Spinal cord (tissue), 10 donors: ENCODE results near the gene GYS1. TPM values are rescaled to one million over a fixed set of nuclear protein-coding genes. Genes with fewer than 3 reads are reported as not detected.
A peak's percentile ranks its signal among the peaks of the same experiment; 100 is the strongest.
"Not testable (repeated sequence)": the region's sequence is repeated elsewhere in the genome, so short reads cannot be mapped to it uniquely, and the experiment has no call there.

Experiments used
- DNase-seq, 6 donors: peaks; one replicate each; pipeline versions ENCODE4 v3.0.0 to v3.0.0-alpha.2; 2013 to 2015; ENCODE audit warnings: low spot score in 6 of 6, low read depth in 4 of 6
- H3K27ac ChIP-seq: one replicate; pipeline ENCODE4 v1.5.1; 2013; ENCODE audit warnings: low read depth, low read length, control low read depth
- H3K27me3 ChIP-seq: one replicate; pipeline ENCODE4 v1.6.1; 2013; ENCODE audit warnings: low read length; ENCODE audit not compliant: control insufficient read depth, insufficient read depth
- H3K36me3 ChIP-seq: one replicate; pipeline ENCODE4 v1.6.1; 2013; ENCODE audit warnings: low read length; ENCODE audit not compliant: control insufficient read depth, insufficient read depth
- H3K4me1 ChIP-seq: one replicate; pipeline ENCODE4 v1.6.1; 2013; ENCODE audit warnings: low read length; ENCODE audit not compliant: control insufficient read depth, insufficient read depth
- H3K4me3 ChIP-seq: one replicate; pipeline ENCODE4 v1.5.1; 2013; ENCODE audit warnings: low read depth, low read length, control low read depth
- H3K9me3 ChIP-seq: one replicate; pipeline ENCODE4 v1.6.1; 2013; ENCODE audit warnings: low read length; ENCODE audit not compliant: control insufficient read depth, insufficient read depth
- WGBS: methylation state at CpG from one replicate; pipeline ENCODE4 v1.1.5; 2013; ENCODE audit warnings: missing lambda C conversion rate; ENCODE audit not compliant: insufficient coverage; 5-methylcytosine and 5-hydroxymethylcytosine counted together
- polyA plus RNA-seq, 2 donors: library from polyadenylated mRNA; unstranded; fragments of 120-200 nt; gene quantifications; one replicate each; pipeline ENCODE4 v1.2.1, GENCODE V29; 2013; ENCODE audit not compliant: insufficient read length in 2 of 2
- total RNA-seq, 2 donors: library from RNA; depleted of rRNA in 1 of 2; stranded (reverse); fragments of 120-200 nt in 1 of 2; fragments of >200 nt in 1 of 2; gene quantifications; one replicate each; pipeline versions ENCODE4 v1.2.3 to v1.2.4, GENCODE V29; 2013 to 2014
- donor health status: healthy.

GYS1 gene
- total and polyA plus RNA-seq, 4 donors, result 22.0 to 47.5 (median 33.1) TPM

- Histone ChIP-seq H3K4me3 (peak overlapping the region; percentile 9), H3K4me1 (peaks cover 31% of the 10 kb centered on the region), H3K27me3 (peaks cover 45% of the 10 kb centered on the region), H3K36me3 (peaks cover 32% of the 10 kb centered on the region)
- not testable (repeated sequence) for H3K9me3 ChIP-seq, H3K27ac ChIP-seq
- DNase-seq, result peak in 1 of 6 donors; percentile 11
- 11% methylated on average over 47 of the region's 50 CpGs for WGBS
Observed at GRCh38 chr19:49018388-49019241, 25.5 kb upstream of the GYS1 start.

GRCh38 chr19:49017666-49018351 lies 24.7 kb upstream of the GYS1 start:
- Histone ChIP-seq H3K36me3 (peaks cover 37% of the 10 kb centered on the region), H3K27ac (no peak overlapping the region), H3K27me3 (peaks cover 45% of the 10 kb centered on the region), H3K4me1 (peaks cover 31% of the 10 kb centered on the region), H3K4me3 (peak overlapping the region; percentile 29), H3K9me3 (no peaks in the 10 kb centered on the region)
- under 1% methylated on average over 59 of the region's 62 CpGs for WGBS
- peak in 2 of 6 donors; percentile 20 to 44 for DNase-seq

- H3K4me1 ChIP-seq, result peaks cover 31% of the 10 kb centered on the region
- H3K27ac ChIP-seq, result no peak within 1 kb of the TSS
- peaks cover 45% of the 10 kb centered on the region for H3K27me3 ChIP-seq
- H3K9me3 ChIP-seq, result no peaks in the 10 kb centered on the region
- peak within 1 kb of the TSS; percentile 29 for H3K4me3 ChIP-seq
- DNase-seq, result no peak
- 75% methylated on average over 12 of the region's 17 CpGs for WGBS
- H3K36me3 ChIP-seq, result peaks cover 44% of the 10 kb centered on the region
Observed at GRCh38 chr19:49017041-49017665, 24.0 kb upstream of the GYS1 start, which contains the start of gene LHB. TSS of gene LHB (minus strand) at chr19:49017091. CDS start at chr19:49017081, 10 bp downstream.

- WGBS, result 95% methylated on average over 22 of the region's 29 CpGs
- H3K27me3 ChIP-seq, result peaks cover 40% of the 10 kb centered on the region
- H3K27ac ChIP-seq, result no peak overlapping the region
- H3K36me3 ChIP-seq, result peaks cover 53% of the 10 kb centered on the region
- H3K9me3 ChIP-seq, result no peaks in the 10 kb centered on the region
- DNase-seq, result no peak
- H3K4me3 ChIP-seq, result no peak overlapping the region
- H3K4me1 ChIP-seq, result peaks cover 31% of the 10 kb centered on the region
Observed at GRCh38 chr19:49016067-49016839, 23.1 kb upstream of the GYS1 start.

- peaks cover 28% of the 10 kb centered on the region for H3K27me3 ChIP-seq
- H3K9me3 ChIP-seq, result no peaks in the 10 kb centered on the region
- no peak overlapping the region for H3K27ac ChIP-seq
- no peak overlapping the region for H3K4me3 ChIP-seq
- 97% methylated on average over 18 of the region's 18 CpGs for WGBS
- H3K4me1 ChIP-seq, result peaks cover 28% of the 10 kb centered on the region
- peaks cover 67% of the 10 kb centered on the region for H3K36me3 ChIP-seq
- DNase-seq, result no peak
Observed at GRCh38 chr19:49014870-49015255, 21.8 kb upstream of the GYS1 start.

GRCh38 chr19:49014123-49014869 lies 21.2 kb upstream of the GYS1 start:
- peaks cover 22% of the 10 kb centered on the region for H3K27me3 ChIP-seq
- 95% methylated on average over 29 of the region's 32 CpGs for WGBS
- H3K27ac ChIP-seq, result no peak overlapping the region
- H3K36me3 ChIP-seq, result peaks cover 72% of the 10 kb centered on the region
- no peak for DNase-seq
- peaks cover 23% of the 10 kb centered on the region for H3K4me1 ChIP-seq
- no peak overlapping the region for H3K4me3 ChIP-seq
- no peaks in the 10 kb centered on the region for H3K9me3 ChIP-seq

- DNase-seq, result no peak
- Histone ChIP-seq H3K9me3 (no peaks in the 10 kb centered on the region), H3K36me3 (peaks cover 81% of the 10 kb centered on the region), H3K4me3 (no peak overlapping the region), H3K27ac (no peak overlapping the region), H3K4me1 (no peaks in the 10 kb centered on the region), H3K27me3 (no peaks in the 10 kb centered on the region)
- 83% methylated on average over 13 of the region's 17 CpGs for WGBS
Observed at GRCh38 chr19:49011194-49011593, 18.1 kb upstream of the GYS1 start.

- H3K36me3 ChIP-seq, result peaks cover 81% of the 10 kb centered on the region
- 94% methylated on average over 16 of the region's 18 CpGs for WGBS
- H3K27me3 ChIP-seq, result no peaks in the 10 kb centered on the region
- no peak overlapping the region for H3K4me3 ChIP-seq
- H3K4me1 ChIP-seq, result no peaks in the 10 kb centered on the region
- H3K27ac ChIP-seq, result no peak overlapping the region
- DNase-seq, result no peak
- H3K9me3 ChIP-seq, result no peaks in the 10 kb centered on the region
Observed at GRCh38 chr19:49010453-49010852, 17.3 kb upstream of the GYS1 start.
